Pulmonary artery endothelial cell (primary cell): Measurements from ENCODE around the gene PIGC. TPM values are rescaled to one million over a fixed set of nuclear protein-coding genes. Genes with fewer than 3 reads are reported as not detected.
"Not testable (repeated sequence)": the region's sequence is repeated elsewhere in the genome, so short reads cannot be mapped to it uniquely, and the experiment has no call there.

ENCODE experiments used
- DNase-seq: peaks from one replicate; pipeline ENCODE4 v3.0.0-alpha.2; 2011; ENCODE audit warnings: low read depth, low spot score
- total RNA-seq: library from RNA; depleted of rRNA; stranded (reverse); fragments of >200 nt; gene quantifications from 2 replicates; pipeline ENCODE4 v1.2.3, GENCODE V29; 2014

Gene PIGC
- total RNA-seq, 1 donor from 2014 or later, result 19.7 TPM

GRCh38 chr1:172466795-172467407, 23.0 kb upstream of the PIGC start:
- DNase-seq, result no peak

GRCh38 chr1:172465617-172466016, 21.7 kb upstream of the PIGC start:
- DNase-seq, result no peak

- DNase-seq, result no peak
Observed at GRCh38 chr1:172460887-172461315, 17.0 kb upstream of the PIGC start.

GRCh38 chr1:172460177-172460576, 16.3 kb upstream of the PIGC start:
- DNase-seq, result no peak

GRCh38 chr1:172457479-172458130, 13.7 kb upstream of the PIGC start:
- DNase-seq, result no peak

GRCh38 chr1:172456344-172456769, 12.5 kb upstream of the PIGC start:
- no peak for DNase-seq

- no peak for DNase-seq
Observed at GRCh38 chr1:172455451-172455850, 11.6 kb upstream of the PIGC start.

- DNase-seq, result no peak
Observed at GRCh38 chr1:172453607-172454006, 9.7 kb upstream of the PIGC start.

- no peak for DNase-seq
Observed at GRCh38 chr1:172453153-172453545, 9.3 kb upstream of the PIGC start.

GRCh38 chr1:172452536-172453152, 8.8 kb upstream of the PIGC start:
- no peak for DNase-seq

- no peak for DNase-seq
Observed at GRCh38 chr1:172451002-172451443, 7.2 kb upstream of the PIGC start.

GRCh38 chr1:172450524-172450885, 6.6 kb upstream of the PIGC start:
- no peak for DNase-seq

GRCh38 chr1:172449585-172450523, 6.0 kb upstream of the PIGC start:
- no peak for DNase-seq

- no peak for DNase-seq
Observed at GRCh38 chr1:172448995-172449584, 5.2 kb upstream of the PIGC start.

- no peak for DNase-seq
Observed at GRCh38 chr1:172447641-172448040, 3.8 kb upstream of the PIGC start.

GRCh38 chr1:172446547-172446946, 2.7 kb upstream of the PIGC start:
- no peak for DNase-seq

- no peak for DNase-seq
Observed at GRCh38 chr1:172442843-172443565, 865 bp downstream of the PIGC start.

- no peak for DNase-seq
Observed at GRCh38 chr1:172442404-172442803, 1.5 kb downstream of the PIGC start.

- DNase-seq, result not testable (repeated sequence)
Observed at GRCh38 chr1:172437183-172437582, 6.7 kb downstream of the PIGC start.

GRCh38 chr1:172431721-172432192, 12.1 kb downstream of the PIGC start:
- DNase-seq, result no peak

GRCh38 chr1:172431204-172431603, 12.7 kb downstream of the PIGC start:
- no peak for DNase-seq
